ENCODE measurements around the gene DOCK2.
"Not testable (repeated sequence)": the region's sequence is repeated elsewhere in the genome, so short reads cannot be mapped to it uniquely, and the experiment has no call there.

The DOCK2 gene

DNA sequence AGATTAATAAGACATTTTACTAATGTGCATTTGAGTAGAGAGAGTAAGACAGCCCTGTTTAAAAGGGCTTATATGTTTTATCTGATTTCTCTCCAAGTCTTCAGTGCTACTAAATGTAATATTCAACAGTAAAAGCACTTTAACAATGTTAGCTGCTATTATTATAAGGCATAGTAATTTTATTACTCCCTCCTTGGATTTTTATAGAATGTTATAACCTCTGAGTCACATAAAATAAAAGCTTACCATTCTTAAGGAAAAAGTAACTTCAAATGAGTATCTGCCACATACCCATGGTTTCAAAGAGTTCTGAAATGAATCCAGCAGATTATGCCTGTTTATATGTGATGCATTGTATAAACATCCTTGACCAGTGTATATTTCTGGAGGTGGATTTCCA lies 34.5 kb upstream of the DOCK2 start:
- H3K4me3 ChIP-seq (replicated peaks; ENCODE audit: low read depth, low read length), result no peak overlapping the region
- no peak for DNase-seq (ENCODE audit: extremely low read depth, low read depth)
- TF ChIP-seq, protein P1, sequence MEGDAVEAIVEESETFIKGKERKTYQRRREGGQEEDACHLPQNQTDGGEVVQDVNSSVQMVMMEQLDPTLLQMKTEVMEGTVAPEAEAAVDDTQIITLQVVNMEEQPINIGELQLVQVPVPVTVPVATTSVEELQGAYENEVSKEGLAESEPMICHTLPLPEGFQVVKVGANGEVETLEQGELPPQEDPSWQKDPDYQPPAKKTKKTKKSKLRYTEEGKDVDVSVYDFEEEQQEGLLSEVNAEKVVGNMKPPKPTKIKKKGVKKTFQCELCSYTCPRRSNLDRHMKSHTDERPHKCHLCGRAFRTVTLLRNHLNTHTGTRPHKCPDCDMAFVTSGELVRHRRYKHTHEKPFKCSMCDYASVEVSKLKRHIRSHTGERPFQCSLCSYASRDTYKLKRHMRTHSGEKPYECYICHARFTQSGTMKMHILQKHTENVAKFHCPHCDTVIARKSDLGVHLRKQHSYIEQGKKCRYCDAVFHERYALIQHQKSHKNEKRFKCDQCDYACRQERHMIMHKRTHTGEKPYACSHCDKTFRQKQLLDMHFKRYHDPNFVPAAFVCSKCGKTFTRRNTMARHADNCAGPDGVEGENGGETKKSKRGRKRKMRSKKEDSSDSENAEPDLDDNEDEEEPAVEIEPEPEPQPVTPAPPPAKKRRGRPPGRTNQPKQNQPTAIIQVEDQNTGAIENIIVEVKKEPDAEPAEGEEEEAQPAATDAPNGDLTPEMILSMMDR (IDR thresholded peaks at IDR 0.05; ENCODE audit: low read depth, low read length, missing control alignments), result no peak

- DNase-seq (ENCODE audit: extremely low read depth, low read depth), result no peak
- H3K4me3 ChIP-seq (replicated peaks; ENCODE audit: low read depth, low read length), result no peak overlapping the region
- TF ChIP-seq, protein P1 (IDR thresholded peaks at IDR 0.05; ENCODE audit: low read depth, low read length, missing control alignments), result no peak
Measured at GRCh38 chr5:169606279-169606678, 30.8 kb upstream of the DOCK2 start.

DNA sequence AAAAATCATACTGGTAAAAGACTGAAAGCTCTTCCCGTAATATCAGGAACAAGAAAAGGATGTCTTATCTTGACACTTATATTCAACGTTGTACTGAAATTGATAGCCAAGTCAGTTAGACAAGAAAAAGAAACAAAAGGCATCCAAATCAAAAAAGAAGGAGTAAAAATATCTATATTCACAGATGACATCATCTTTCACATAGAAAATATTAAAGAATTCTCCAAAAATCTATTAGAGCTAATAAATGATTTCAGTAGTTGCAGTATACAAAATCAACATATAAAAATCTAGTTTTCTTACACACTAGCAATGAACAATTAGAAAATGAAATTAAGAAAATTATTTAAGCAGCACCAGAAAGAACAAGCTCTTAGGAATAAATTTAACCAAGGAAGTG lies 29.2 kb upstream of the DOCK2 start:
- TF ChIP-seq, protein P1 (IDR thresholded peaks at IDR 0.05; ENCODE audit: low read depth, low read length, missing control alignments), result no peak
- no peak overlapping the region for H3K4me3 ChIP-seq (replicated peaks; ENCODE audit: low read depth, low read length)
- DNase-seq (ENCODE audit: extremely low read depth, low read depth), result no peak

DNA sequence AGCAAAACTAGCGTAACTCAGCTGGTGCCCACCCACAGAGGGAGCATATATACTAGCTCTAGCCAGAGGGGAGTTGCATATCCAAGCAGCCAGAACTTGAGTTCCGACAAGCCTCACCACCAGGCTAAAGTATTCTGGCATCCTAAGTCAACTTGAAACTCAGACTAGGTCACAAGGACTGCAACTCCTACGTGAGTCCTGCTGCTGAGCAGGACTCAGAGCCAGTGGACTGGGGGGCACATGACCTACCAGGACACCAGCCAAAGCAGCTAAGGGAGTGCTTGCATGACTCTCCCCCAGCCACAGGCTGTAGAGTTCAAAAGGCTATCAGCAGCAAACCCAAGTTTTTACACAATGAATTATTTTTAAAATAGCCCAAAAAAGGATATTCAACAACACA lies 27.4 kb upstream of the DOCK2 start:
- H3K4me3 ChIP-seq (replicated peaks; ENCODE audit: low read depth, low read length), result no peak overlapping the region
- no peak for DNase-seq (ENCODE audit: extremely low read depth, low read depth)
- TF ChIP-seq, protein P1 (IDR thresholded peaks at IDR 0.05; ENCODE audit: low read depth, low read length, missing control alignments), result no peak

DNA sequence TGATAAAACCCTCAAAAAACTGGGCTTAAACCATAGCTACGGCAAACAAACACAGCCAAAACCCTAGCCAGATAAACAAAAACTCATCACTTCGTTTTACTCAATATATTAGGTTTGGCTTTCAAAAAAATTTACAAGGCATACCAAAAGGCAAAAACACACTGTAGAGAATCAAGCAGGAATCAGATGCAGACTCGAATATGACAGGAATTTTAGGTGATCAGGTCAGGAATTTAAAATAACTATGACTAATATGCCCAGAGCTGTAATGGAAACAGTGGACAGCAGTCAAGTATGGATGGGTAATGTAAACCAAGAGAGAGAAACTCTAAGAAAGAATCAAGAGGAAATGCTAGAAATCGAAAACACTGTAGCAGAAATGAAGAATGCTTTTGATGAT lies 26.5 kb upstream of the DOCK2 start:
- TF ChIP-seq, protein P1 (IDR thresholded peaks at IDR 0.05; ENCODE audit: low read depth, low read length, missing control alignments), result no peak
- no peak for DNase-seq (ENCODE audit: extremely low read depth, low read depth)
- no peak overlapping the region for H3K4me3 ChIP-seq (replicated peaks; ENCODE audit: low read depth, low read length)

DNA sequence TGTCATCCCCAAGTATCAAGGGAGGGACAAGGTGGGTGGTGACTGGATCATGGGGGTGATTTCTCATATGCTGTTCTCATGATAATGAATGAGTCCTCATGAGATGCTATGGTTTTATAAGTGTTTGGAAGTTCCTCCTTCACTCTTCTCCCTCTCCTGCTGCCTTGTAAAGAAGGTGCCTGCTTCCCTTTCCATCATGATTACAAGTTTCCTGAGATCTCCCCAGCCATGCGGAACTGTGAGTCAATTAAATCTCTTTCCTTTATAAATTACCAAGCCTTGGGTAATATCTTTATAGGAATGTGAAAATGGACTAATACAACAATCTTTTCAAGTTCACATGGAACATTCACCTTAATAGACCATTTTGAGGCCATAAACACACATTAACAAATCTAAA lies 21.5 kb upstream of the DOCK2 start:
- TF ChIP-seq, protein P1 (IDR thresholded peaks at IDR 0.05; ENCODE audit: low read depth, low read length, missing control alignments), result no peak
- no peak for DNase-seq (ENCODE audit: extremely low read depth, low read depth)

DNA sequence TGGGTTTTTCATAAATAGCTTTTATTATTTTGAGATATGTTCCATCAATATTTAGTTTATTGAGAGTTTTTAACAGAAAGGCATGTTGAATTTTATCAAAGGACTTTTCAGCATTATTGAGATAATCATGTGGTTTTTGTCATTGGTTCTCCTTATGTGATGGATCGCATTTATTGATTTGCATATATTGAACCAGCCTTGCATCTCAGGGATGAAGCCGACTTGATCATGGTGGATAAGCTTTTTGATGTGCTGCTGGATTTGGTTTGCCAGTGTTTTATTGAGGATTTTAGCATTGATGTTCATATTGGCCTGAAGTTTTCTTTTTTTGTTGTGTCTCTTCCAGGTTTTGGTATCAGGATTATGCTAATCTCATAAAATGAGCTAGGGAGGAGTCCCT lies 12.8 kb upstream of the DOCK2 start:
- not testable (repeated sequence) for H3K4me3 ChIP-seq (replicated peaks; ENCODE audit: low read depth, low read length); DNase-seq (ENCODE audit: extremely low read depth, low read depth)

More for the DNA sequence above, 21.5 kb upstream of the DOCK2 start:
- no peak overlapping the region for H3K4me3 ChIP-seq (replicated peaks; ENCODE audit: low read depth, low read length)

Measured in HFF-Myc (cell line).